Measurements from ENCODE around the gene MEGF10. TPM values are rescaled to one million over a fixed set of nuclear protein-coding genes. Genes with fewer than 3 reads are reported as not detected.

MEGF10 gene
- total and polyA plus RNA-seq, 2 of the 8 experiments (the other 6 are each of a cell fraction or from before 2014, with no cell fraction given), result 38.2 to 53.1 TPM

DNA sequence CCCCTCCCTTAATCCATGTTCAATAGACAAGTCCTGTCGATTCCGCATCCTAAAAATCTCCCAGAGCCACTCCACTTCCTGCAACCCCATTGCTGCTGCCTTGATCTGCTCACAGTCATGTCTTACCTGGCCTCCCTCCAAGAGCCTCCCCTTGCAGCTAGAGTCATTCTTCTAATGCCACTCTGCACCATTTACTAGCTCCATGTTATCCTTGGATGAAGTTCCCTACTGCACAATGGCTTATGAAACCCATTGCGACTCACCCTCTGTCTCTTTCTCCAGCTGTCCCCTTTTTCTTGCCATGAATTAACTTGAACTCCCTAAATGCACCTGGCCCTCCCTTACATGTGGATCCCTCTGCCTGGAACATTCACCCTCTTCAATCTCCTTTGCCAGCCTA is 39.5 kb downstream of the MEGF10 start (continued):
- TF ChIP-seq EP300 (IDR thresholded peaks at IDR 0.05; ENCODE audit: borderline replicate concordance in 1 of 2, low read depth in 2 of 2, low read length in 2 of 2), result no peak

Data from H1 (cell line).